ENCODE data around the gene GPC6.

The GPC6 gene

GRCh38 chr13:93450191-93450621 is 223.6 kb downstream of the GPC6 start (continued):
- no peak for TF ChIP-seq ZNF211 (tag by site-specific recombination; IDR thresholded peaks at IDR 0.05; ENCODE audit: low read depth)
- TF ChIP-seq REST (tag by site-specific recombination; IDR thresholded peaks at IDR 0.05) = no peak
- TF ChIP-seq ZNF23 (tag by site-specific recombination; IDR thresholded peaks at IDR 0.05; ENCODE audit: borderline replicate concordance) = no peak
- no peak for TF ChIP-seq ZNF354C (tag by site-specific recombination; IDR thresholded peaks at IDR 0.05; ENCODE audit: borderline replicate concordance, low read depth)
- TF ChIP-seq ZNF707 (tag by site-specific recombination; IDR thresholded peaks at IDR 0.05) = no peak
- TF ChIP-seq PBX3 (CRISPR knock-in tag; IDR thresholded peaks at IDR 0.05) = no peak
- peak; percentile 46; the same call in 1 of the 2 replicates for TF ChIP-seq ZNF843 (tag by site-specific recombination; IDR thresholded peaks at IDR 0.05)
- peak; percentile 85 for TF ChIP-seq SCRT1 (tag by site-specific recombination; IDR thresholded peaks at IDR 0.05; ENCODE audit: borderline replicate concordance)
- TF ChIP-seq ZXDB (tag by site-specific recombination; IDR thresholded peaks at IDR 0.05) = no peak
- TF ChIP-seq HIC1 (tag by site-specific recombination; IDR thresholded peaks at IDR 0.05) = 0 out of 2 replicates have a peak, but pooled peaks have one; percentile 40
- TF ChIP-seq, protein P1, sequence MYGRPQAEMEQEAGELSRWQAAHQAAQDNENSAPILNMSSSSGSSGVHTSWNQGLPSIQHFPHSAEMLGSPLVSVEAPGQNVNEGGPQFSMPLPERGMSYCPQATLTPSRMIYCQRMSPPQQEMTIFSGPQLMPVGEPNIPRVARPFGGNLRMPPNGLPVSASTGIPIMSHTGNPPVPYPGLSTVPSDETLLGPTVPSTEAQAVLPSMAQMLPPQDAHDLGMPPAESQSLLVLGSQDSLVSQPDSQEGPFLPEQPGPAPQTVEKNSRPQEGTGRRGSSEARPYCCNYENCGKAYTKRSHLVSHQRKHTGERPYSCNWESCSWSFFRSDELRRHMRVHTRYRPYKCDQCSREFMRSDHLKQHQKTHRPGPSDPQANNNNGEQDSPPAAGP (tag by site-specific recombination; IDR thresholded peaks at IDR 0.05) = no peak
- TF ChIP-seq, protein P2, sequence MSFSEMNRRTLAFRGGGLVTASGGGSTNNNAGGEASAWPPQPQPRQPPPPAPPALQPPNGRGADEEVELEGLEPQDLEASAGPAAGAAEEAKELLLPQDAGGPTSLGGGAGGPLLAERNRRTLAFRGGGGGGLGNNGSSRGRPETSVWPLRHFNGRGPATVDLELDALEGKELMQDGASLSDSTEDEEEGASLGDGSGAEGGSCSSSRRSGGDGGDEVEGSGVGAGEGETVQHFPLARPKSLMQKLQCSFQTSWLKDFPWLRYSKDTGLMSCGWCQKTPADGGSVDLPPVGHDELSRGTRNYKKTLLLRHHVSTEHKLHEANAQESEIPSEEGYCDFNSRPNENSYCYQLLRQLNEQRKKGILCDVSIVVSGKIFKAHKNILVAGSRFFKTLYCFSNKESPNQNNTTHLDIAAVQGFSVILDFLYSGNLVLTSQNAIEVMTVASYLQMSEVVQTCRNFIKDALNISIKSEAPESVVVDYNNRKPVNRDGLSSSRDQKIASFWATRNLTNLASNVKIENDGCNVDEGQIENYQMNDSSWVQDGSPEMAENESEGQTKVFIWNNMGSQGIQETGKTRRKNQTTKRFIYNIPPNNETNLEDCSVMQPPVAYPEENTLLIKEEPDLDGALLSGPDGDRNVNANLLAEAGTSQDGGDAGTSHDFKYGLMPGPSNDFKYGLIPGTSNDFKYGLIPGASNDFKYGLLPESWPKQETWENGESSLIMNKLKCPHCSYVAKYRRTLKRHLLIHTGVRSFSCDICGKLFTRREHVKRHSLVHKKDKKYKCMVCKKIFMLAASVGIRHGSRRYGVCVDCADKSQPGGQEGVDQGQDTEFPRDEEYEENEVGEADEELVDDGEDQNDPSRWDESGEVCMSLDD (tag by site-specific recombination; IDR thresholded peaks at IDR 0.05) = no peak
- no peak for TF ChIP-seq ZNF274 (IDR thresholded peaks at IDR 0.05; ENCODE audit: low read length)
- no peak for TF ChIP-seq ZNF274 (tag by site-specific recombination; IDR thresholded peaks at IDR 0.05; ENCODE audit: borderline replicate concordance)
- TF ChIP-seq, protein P3, sequence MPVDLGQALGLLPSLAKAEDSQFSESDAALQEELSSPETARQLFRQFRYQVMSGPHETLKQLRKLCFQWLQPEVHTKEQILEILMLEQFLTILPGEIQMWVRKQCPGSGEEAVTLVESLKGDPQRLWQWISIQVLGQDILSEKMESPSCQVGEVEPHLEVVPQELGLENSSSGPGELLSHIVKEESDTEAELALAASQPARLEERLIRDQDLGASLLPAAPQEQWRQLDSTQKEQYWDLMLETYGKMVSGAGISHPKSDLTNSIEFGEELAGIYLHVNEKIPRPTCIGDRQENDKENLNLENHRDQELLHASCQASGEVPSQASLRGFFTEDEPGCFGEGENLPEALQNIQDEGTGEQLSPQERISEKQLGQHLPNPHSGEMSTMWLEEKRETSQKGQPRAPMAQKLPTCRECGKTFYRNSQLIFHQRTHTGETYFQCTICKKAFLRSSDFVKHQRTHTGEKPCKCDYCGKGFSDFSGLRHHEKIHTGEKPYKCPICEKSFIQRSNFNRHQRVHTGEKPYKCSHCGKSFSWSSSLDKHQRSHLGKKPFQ (tag by site-specific recombination; IDR thresholded peaks at IDR 0.05) = peak; percentile 90
- TF ChIP-seq ZFP3 (tag by site-specific recombination; IDR thresholded peaks at IDR 0.05; ENCODE audit: low read depth) = no peak
- peak; percentile 27; the same call in 1 of the 2 replicates for TF ChIP-seq ZNF184 (tag by site-specific recombination; IDR thresholded peaks at IDR 0.05)
- TF ChIP-seq ZNF292 (tag by site-specific recombination; IDR thresholded peaks at IDR 0.05; ENCODE audit: borderline replicate concordance, low read depth) = no peak
- TF ChIP-seq, protein P4, sequence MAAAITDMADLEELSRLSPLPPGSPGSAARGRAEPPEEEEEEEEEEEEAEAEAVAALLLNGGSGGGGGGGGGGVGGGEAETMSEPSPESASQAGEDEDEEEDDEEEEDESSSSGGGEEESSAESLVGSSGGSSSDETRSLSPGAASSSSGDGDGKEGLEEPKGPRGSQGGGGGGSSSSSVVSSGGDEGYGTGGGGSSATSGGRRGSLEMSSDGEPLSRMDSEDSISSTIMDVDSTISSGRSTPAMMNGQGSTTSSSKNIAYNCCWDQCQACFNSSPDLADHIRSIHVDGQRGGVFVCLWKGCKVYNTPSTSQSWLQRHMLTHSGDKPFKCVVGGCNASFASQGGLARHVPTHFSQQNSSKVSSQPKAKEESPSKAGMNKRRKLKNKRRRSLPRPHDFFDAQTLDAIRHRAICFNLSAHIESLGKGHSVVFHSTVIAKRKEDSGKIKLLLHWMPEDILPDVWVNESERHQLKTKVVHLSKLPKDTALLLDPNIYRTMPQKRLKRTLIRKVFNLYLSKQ (tag by site-specific recombination; IDR thresholded peaks at IDR 0.05; ENCODE audit: borderline replicate concordance) = no peak
- TF ChIP-seq ZNF121 (tag by site-specific recombination; IDR thresholded peaks at IDR 0.05) = no peak
- no peak for TF ChIP-seq ZNF704 (tag by site-specific recombination; IDR thresholded peaks at IDR 0.05)
- no peak for TF ChIP-seq ZNF302 (tag by site-specific recombination; IDR thresholded peaks at IDR 0.05; ENCODE audit: low read depth)
- TF ChIP-seq GLI4 (tag by site-specific recombination; IDR thresholded peaks at IDR 0.05) = no peak
- peak; percentile 75 for TF ChIP-seq FEZF1 (tag by site-specific recombination; IDR thresholded peaks at IDR 0.05)
- no peak for TF ChIP-seq ZFP69B (tag by site-specific recombination; IDR thresholded peaks at IDR 0.05)
